Ascending aorta (tissue), 2 donors: ENCODE data around the gene CALN1. TPM values are rescaled to one million over a fixed set of nuclear protein-coding genes. Genes with fewer than 3 reads are reported as not detected.

Source experiments
- DNase-seq, 2 donors: peaks; one replicate each; pipeline ENCODE4 v3.0.0-alpha.2; 2019; ENCODE audit warnings: low spot score in 2 of 2
- H3K27ac ChIP-seq, 2 donors: fragments of 200-600 bp; sonication (generic); one replicate each; pipeline ENCODE4 v1.5.1; 2016 to 2017; ENCODE audit warnings: mild to moderate bottlenecking in 1 of 2
- H3K27me3 ChIP-seq: fragments of 200-600 bp; sonication (generic); one replicate; pipeline ENCODE4 v1.5.1; 2017
- H3K36me3 ChIP-seq, 2 donors: fragments of 200-600 bp; sonication (generic); one replicate each; pipeline ENCODE4 v1.5.1; 2016
- H3K4me1 ChIP-seq, 2 donors: fragments of 200-600 bp; sonication (generic); one replicate each; pipeline ENCODE4 v1.5.1; 2016 to 2017; ENCODE audit warnings: mild to moderate bottlenecking in 1 of 2
- H3K4me3 ChIP-seq, 2 donors: fragments of 200-600 bp; sonication (generic); one replicate each; pipeline ENCODE4 v1.5.1; 2016 to 2017; ENCODE audit warnings: mild to moderate bottlenecking in 1 of 2
- H3K9me3 ChIP-seq, 2 donors: fragments of 200-600 bp; sonication (generic); one replicate each; pipeline ENCODE4 v1.5.1; 2016
- CTCF ChIP-seq, 3 experiments: fragments of 200-600 bp in 2 of 3; fragments of 450-650 bp in 1 of 3; sonication (generic) in 2 of 3; IDR thresholded peaks; one replicate each; pipeline ENCODE4 v1.5.1; 2016 to 2019; ENCODE audit warnings: antibody characterized with exemption in 3 of 3, mild to moderate bottlenecking in 1 of 3, moderate library complexity in 1 of 3
- intact Hi-C: fragments of 100-400 bp; cut with DNase I; formaldehyde crosslinking; loops from one replicate; pipeline ENCODE4 v1.15.1; 2023
- total RNA-seq: library from RNA; depleted of rRNA; stranded (reverse); fragments of >200 nt; gene quantifications from one replicate; pipeline ENCODE4 v1.1.0, GENCODE V29; 2016

The CALN1 gene
- total RNA-seq, 1 donor from 2014 or later, result 1.2 TPM

GRCh38 chr7:72334066-72334465, 78.1 kb downstream of the CALN1 start:
- DNase-seq, result no peak
- Histone ChIP-seq H3K9me3 (no peaks in the 10 kb centered on the region), H3K36me3 (no peaks in the 10 kb centered on the region), H3K27me3 (no peaks in the 10 kb centered on the region), H3K4me1 (no peaks in the 10 kb centered on the region), H3K4me3 (no peak overlapping the region), H3K27ac (no peak overlapping the region)
- TF ChIP-seq CTCF (IDR thresholded peaks at IDR 0.05), result no peak
- intact Hi-C loops, result no loop called here

DNA sequence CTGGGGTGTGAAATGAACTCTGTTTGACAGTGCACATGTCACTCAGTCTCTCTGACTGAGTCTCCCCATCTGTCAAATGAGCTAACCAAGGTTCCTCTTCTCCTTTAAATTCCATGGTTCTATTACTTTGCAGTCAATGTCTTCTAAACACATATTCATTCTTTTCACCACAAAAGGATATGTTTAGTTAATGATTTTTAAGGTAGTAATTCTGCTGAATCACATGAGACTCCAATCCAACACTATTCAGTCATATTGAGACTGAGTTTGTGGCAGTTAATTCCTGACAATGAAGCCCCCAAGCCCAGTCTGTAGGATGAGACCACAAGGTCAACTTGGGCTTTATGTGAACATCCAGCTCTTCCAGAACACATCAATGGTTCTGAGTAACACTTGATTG, 85.3 kb downstream of the CALN1 start:
- Histone ChIP-seq H3K4me3 (no peak overlapping the region), H3K36me3 (no peaks in the 10 kb centered on the region), H3K27me3 (no peaks in the 10 kb centered on the region), H3K27ac (no peak overlapping the region), H3K4me1 (no peaks in the 10 kb centered on the region), H3K9me3 (no peaks in the 10 kb centered on the region)
- intact Hi-C loops, result no loop called here
- TF ChIP-seq CTCF (IDR thresholded peaks at IDR 0.05), result no peak
- no peak for DNase-seq

GRCh38 chr7:72326365-72326764, 85.8 kb downstream of the CALN1 start:
- no peak for TF ChIP-seq CTCF (IDR thresholded peaks at IDR 0.05)
- no peak for DNase-seq
- no peaks in the 10 kb centered on the region for H3K4me1 ChIP-seq

GRCh38 chr7:72325561-72325960, 86.6 kb downstream of the CALN1 start:
- DNase-seq, result no peak
- no peak for TF ChIP-seq CTCF (IDR thresholded peaks at IDR 0.05)
- intact Hi-C loops, result no loop called here
- Histone ChIP-seq H3K27ac (no peak overlapping the region), H3K4me3 (no peak overlapping the region), H3K4me1 (no peaks in the 10 kb centered on the region), H3K27me3 (no peaks in the 10 kb centered on the region), H3K9me3 (no peaks in the 10 kb centered on the region), H3K36me3 (no peaks in the 10 kb centered on the region)

More at GRCh38 chr7:72326365-72326764, 85.8 kb downstream of the CALN1 start:
- intact Hi-C loops, result no loop called here
- no peaks in the 10 kb centered on the region for H3K27me3 ChIP-seq
- H3K27ac ChIP-seq, result no peak overlapping the region
- H3K36me3 ChIP-seq, result no peaks in the 10 kb centered on the region
- H3K4me3 ChIP-seq, result no peak overlapping the region
- no peaks in the 10 kb centered on the region for H3K9me3 ChIP-seq

DNA sequence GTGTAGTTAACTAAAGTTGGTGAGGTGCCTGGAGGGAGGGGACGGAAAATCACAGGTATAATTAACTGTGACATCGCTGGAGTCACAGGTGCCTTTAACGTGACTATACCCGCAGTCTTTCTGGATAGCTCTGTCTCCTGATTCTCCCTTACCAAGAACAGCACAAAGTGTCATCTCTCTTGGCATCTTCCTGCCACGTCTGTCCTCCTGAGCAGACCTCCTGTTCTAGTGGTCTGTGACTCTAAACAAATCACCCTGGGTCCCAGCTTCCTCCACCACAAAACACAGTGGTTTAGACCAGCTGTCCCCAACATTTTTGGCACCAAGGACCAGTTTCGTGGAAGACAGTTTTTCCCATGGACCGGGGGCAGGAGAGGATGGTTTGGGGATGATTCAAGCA, 90.5 kb downstream of the CALN1 start:
- Histone ChIP-seq H3K4me3 (no peak overlapping the region), H3K27ac (no peak overlapping the region), H3K27me3 (no peaks in the 10 kb centered on the region), H3K36me3 (no peaks in the 10 kb centered on the region), H3K4me1 (no peaks in the 10 kb centered on the region), H3K9me3 (no peaks in the 10 kb centered on the region)
- no peak for DNase-seq
- intact Hi-C loops, result no loop called here
- TF ChIP-seq CTCF (IDR thresholded peaks at IDR 0.05), result no peak

GRCh38 chr7:72321081-72321480, 91.1 kb downstream of the CALN1 start:
- no peaks in the 10 kb centered on the region for H3K36me3 ChIP-seq
- H3K4me3 ChIP-seq, result no peak overlapping the region
- H3K27ac ChIP-seq, result no peak overlapping the region
- no peak for DNase-seq
- no peak for TF ChIP-seq CTCF (IDR thresholded peaks at IDR 0.05)
- intact Hi-C loops, result no loop called here
- no peaks in the 10 kb centered on the region for H3K9me3 ChIP-seq
- H3K27me3 ChIP-seq, result no peaks in the 10 kb centered on the region
- no peaks in the 10 kb centered on the region for H3K4me1 ChIP-seq
